ENCODE results near the gene HHATL. TPM values are rescaled to one million over a fixed set of nuclear protein-coding genes. Genes with fewer than 3 reads are reported as not detected.

HHATL gene
- total RNA-seq, 3 donors from 2014 or later (not counting 1 experiment from before 2014, with no cell fraction given): not detected

- WGBS (ENCODE audit: insufficient coverage): 95% methylated on average over 4 of the region's 4 CpGs
- Histone ChIP-seq H3K4me1 (ENCODE audit: control insufficient read depth, insufficient read depth, low read length) (peaks cover 33% of the 10 kb centered on the region), H3K27me3 (ENCODE audit: control insufficient read depth, insufficient read depth, low read length) (no peaks in the 10 kb centered on the region), H3K9me3 (ENCODE audit: control insufficient read depth, insufficient read depth, low read length) (no peaks in the 10 kb centered on the region), H3K4me3 (ENCODE audit: low read length) (no peak overlapping the region), H3K27ac (ENCODE audit: low read length) (no peak overlapping the region), H3K36me3 (ENCODE audit: control insufficient read depth, insufficient read depth, low read length) (no peaks in the 10 kb centered on the region)
- no peak for TF ChIP-seq CTCF (IDR thresholded peaks at IDR 0.05)
- DNase-seq: peak in 1 of 2 donors; percentile 31
- Mint-ChIP-seq H3K27ac (no peak overlapping the region), H3K36me3 (no peaks in the 10 kb centered on the region), H3K4me1 (peaks cover 0 to 52% of the 10 kb centered on the region in 2 donors), H3K4me3 (peak overlapping the region; percentile 64), H3K9me3 (no peaks in the 10 kb centered on the region), H3K27me3 (ENCODE audit: low read depth in 2 of 2) (no peaks in the 10 kb centered on the region)
- no peak for ATAC-seq
- intact Hi-C loops (cut with micrococcal nuclease): no loop called here
Observed at GRCh38 chr3:42655331-42655888, 47.2 kb downstream of the HHATL start.

- H3K4me3 ChIP-seq (ENCODE audit: low read length): peak overlapping the region; percentile 26
- Mint-ChIP-seq H3K36me3 (no peaks in the 10 kb centered on the region), H3K4me1 (peaks cover 0 to 47% of the 10 kb centered on the region in 2 donors), H3K4me3 (peak overlapping the region; percentile 64), H3K27me3 (ENCODE audit: low read depth in 2 of 2) (no peaks in the 10 kb centered on the region), H3K27ac (peak overlapping the region in 1 of 2 donors; percentile 20), H3K9me3 (no peaks in the 10 kb centered on the region)
- H3K9me3 ChIP-seq (ENCODE audit: control insufficient read depth, insufficient read depth, low read length): no peaks in the 10 kb centered on the region
- DNase-seq (peak in 1 of 2 donors; percentile 42), ATAC-seq (peak; percentile 60 to 78 (median 76))
- H3K27me3 ChIP-seq (ENCODE audit: control insufficient read depth, insufficient read depth, low read length): no peaks in the 10 kb centered on the region
- no peak overlapping the region for H3K27ac ChIP-seq (ENCODE audit: low read length)
- peaks cover 33% of the 10 kb centered on the region for H3K4me1 ChIP-seq (ENCODE audit: control insufficient read depth, insufficient read depth, low read length)
- WGBS (ENCODE audit: insufficient coverage): 2% methylated on average over 93 of the region's 94 CpGs
- TF ChIP-seq CTCF (IDR thresholded peaks at IDR 0.05): no peak
- intact Hi-C loops (cut with micrococcal nuclease): no loop called here
- H3K36me3 ChIP-seq (ENCODE audit: control insufficient read depth, insufficient read depth, low read length): no peaks in the 10 kb centered on the region
Observed at GRCh38 chr3:42654331-42655201, 48.0 kb downstream of the HHATL start.

- intact Hi-C loops (cut with micrococcal nuclease): no loop called here
- Histone ChIP-seq H3K4me3 (ENCODE audit: low read length) (peak within 1 kb of the TSS; percentile 53), H3K27ac (ENCODE audit: low read length) (no peak within 1 kb of the TSS), H3K27me3 (ENCODE audit: control insufficient read depth, insufficient read depth, low read length) (no peaks in the 10 kb centered on the region), H3K9me3 (ENCODE audit: control insufficient read depth, insufficient read depth, low read length) (no peaks in the 10 kb centered on the region), H3K36me3 (ENCODE audit: control insufficient read depth, insufficient read depth, low read length) (peaks cover 2% of the 10 kb centered on the region), H3K4me1 (ENCODE audit: control insufficient read depth, insufficient read depth, low read length) (peaks cover 33% of the 10 kb centered on the region)
- peak within 1 kb of the TSS; percentile 88 for H3K4me3 Mint-ChIP-seq
- 18% methylated on average over 31 of the region's 31 CpGs for WGBS (ENCODE audit: insufficient coverage)
- peak within 1 kb of the TSS in 1 of 2 donors; percentile 82 for H3K27ac Mint-ChIP-seq
- DNase-seq (peak in 1 of 2 donors; percentile 30), ATAC-seq (peak; percentile 2 to 11 (median 6))
- H3K27me3 Mint-ChIP-seq (ENCODE audit: low read depth in 2 of 2): no peaks in the 10 kb centered on the region
- TF ChIP-seq CTCF (IDR thresholded peaks at IDR 0.05): no peak
- no peaks in the 10 kb centered on the region for H3K36me3 Mint-ChIP-seq
- no peaks in the 10 kb centered on the region for H3K9me3 Mint-ChIP-seq
- peaks cover 0 to 47% of the 10 kb centered on the region in 2 donors for H3K4me1 Mint-ChIP-seq
Observed at GRCh38 chr3:42653560-42654330, 48.9 kb downstream of the HHATL start, which contains the start of gene ZBTB47. Gene ZBTB47, plus strand, starts transcription at chr3:42653697. Its CDS starts 4,659 bp downstream, at chr3:42658356.
